ENCODE data around the gene RPL23. TPM values are rescaled to one million over a fixed set of nuclear protein-coding genes. Genes with fewer than 3 reads are reported as not detected.

Gene RPL23
- total and polyA plus RNA-seq, 10 of the 15 experiments (the other 5 are each of a cell fraction or from before 2014, with no cell fraction given): 2,200 to 4,821 (median 3,043) TPM

DNA sequence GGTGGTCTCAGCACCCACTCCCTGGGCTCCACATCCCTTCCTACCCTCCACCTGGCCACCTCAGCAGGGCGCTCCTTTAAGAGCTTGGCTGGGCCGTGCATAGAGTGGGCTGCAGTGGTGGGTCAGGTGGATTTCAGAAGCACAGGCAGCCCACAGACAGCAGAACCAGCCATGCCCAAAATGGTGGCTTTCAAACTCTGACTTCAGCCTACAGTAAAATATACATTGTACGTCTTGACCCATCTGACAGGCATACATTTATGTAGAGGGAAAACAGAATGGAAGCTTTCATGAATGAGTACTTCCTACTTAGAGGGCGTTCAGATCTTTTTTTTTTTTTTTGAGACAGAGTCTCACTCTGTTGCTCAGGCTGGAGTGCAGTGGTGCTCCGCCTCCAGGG is 45.9 kb upstream of the RPL23 start:
- Histone ChIP-seq H4K20me1 (ENCODE audit: control insufficient read depth, insufficient read depth) (no peaks in the 10 kb centered on the region), H3K79me2 (ENCODE audit: control insufficient read depth, insufficient read depth, low read length) (peaks cover 4% of the 10 kb centered on the region), H3K4me1 (ENCODE audit: control insufficient read depth, insufficient read depth, low read length) (peaks cover 28% of the 10 kb centered on the region), H3K36me3 (ENCODE audit: control insufficient read depth in 2 of 2, insufficient read depth in 2 of 2, low read length in 1 of 2) (peaks cover 14 to 16% of the 10 kb centered on the region in 2 experiments), H3K27ac (ENCODE audit: control insufficient read depth, insufficient read depth) (peak overlapping the region; percentile 96), H3K9ac (ENCODE audit: control insufficient read depth, insufficient read depth, low read length) (peak overlapping the region; percentile 75), H3K4me3 (0 out of 2 replicates have a peak overlapping the region, but pooled peaks have one; percentile 15), H3K4me2 (ENCODE audit: control insufficient read depth, insufficient read depth) (peak overlapping the region; percentile 84), H2AFZ (ENCODE audit: control insufficient read depth, low read depth, low read length) (peak overlapping the region; percentile 75), H3K27me3 (replicated peaks in 1 of 2; ENCODE audit: control insufficient read depth in 2 of 2, insufficient read depth in 2 of 2, low read length in 1 of 2) (no peaks in the 10 kb centered on the region), H3K9me3 (replicated peaks; ENCODE audit: control insufficient read depth, insufficient read depth, low read length) (no peaks in the 10 kb centered on the region; the same call in 2 of the 3 replicates)
- DNase-seq (ENCODE audit: low read depth, low spot score) (no peak), ATAC-seq (peak; percentile 6; the same call in 1 of the 3 replicates), FAIRE-seq (no peak)
- ChIA-PET RAD21 (ENCODE audit: unreplicated experiment) (interaction anchor here (1.4 to 2.4 kb wide), 3 partner anchors 14 to 30 kb away, joined by 3 to 10 read pairs (median 9); partner anchors contain the start of gene LASP1), SMC1A (ENCODE audit: uncharacterized antibody, unreplicated experiment) (interaction anchor here (0.6 to 1.9 kb wide), 5 partner anchors 9 to 84 kb away, joined by 3 to 6 read pairs (median 3); partner anchors contain the start of gene LASP1), CTCF (interaction anchor here (0.5 to 2.0 kb wide), 3 partner anchors 27 to 61 kb away, joined by 3 to 6 read pairs (median 4); no protein-coding TSS in a partner anchor), POLR2A (interaction anchor here (0.5 to 2.8 kb wide), 6 partner anchors 8 to 150 kb away, joined by 3 to 21 read pairs (median 6); partner anchors contain the start of genes LASP1 and RPL23)
- intact Hi-C loops (cut with micrococcal nuclease; ENCODE audit: unreplicated experiment): no loop called here
- in situ Hi-C loops (cut with MboI): no loop called here
- no TSS peak for BruUV-seq (replicated peaks)
- TF ChIP-seq CBFB (IDR thresholded peaks at IDR 0.05; ENCODE audit: low read depth) (no peak), SMARCA5 (IDR thresholded peaks at IDR 0.05) (peak; percentile 62; the same call in 1 of the 2 replicates)
- WGBS (ENCODE audit: insufficient coverage, insufficient replicate concordance, low lambda C conversion rate, missing lambda C conversion rate): 4% methylated on average over 4 of the region's 5 CpGs

DNA sequence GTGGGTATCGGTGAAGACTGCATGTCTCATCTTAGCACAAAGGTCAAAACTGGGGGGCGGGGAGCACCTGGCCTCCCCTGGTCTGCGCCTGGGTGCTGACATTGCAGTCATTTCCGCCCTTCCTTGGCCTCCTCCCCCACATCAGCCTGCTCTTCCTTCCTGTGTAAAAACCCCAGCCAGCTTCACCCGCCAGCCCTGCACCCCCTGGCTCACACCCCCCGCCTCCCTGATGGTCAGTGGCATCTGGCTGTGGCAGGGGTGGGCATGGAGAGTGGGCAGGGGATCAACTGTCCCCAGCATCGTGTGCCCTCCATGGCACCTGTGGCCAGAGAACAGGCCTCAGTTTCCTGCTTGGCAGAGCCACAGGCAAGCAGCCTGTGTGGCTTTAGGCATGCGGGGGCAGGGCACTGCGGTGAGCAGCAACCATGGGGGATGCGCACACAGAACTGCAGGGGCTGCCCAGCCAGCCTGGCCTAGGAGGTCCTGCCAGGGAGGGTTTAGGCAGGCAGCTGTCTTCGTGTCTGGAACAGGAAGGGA is 45.4 kb upstream of the RPL23 start:
- WGBS (ENCODE audit: insufficient coverage, insufficient replicate concordance, low lambda C conversion rate, missing lambda C conversion rate): 3% methylated on average over 11 of the region's 11 CpGs
- peak overlapping the region; percentile 15; the same call in 1 of the 2 replicates for H3K4me3 ChIP-seq
- peak overlapping the region; percentile 75 for H3K9ac ChIP-seq (ENCODE audit: control insufficient read depth, insufficient read depth, low read length)
- H3K79me2 ChIP-seq (ENCODE audit: control insufficient read depth, insufficient read depth, low read length): peaks cover 4% of the 10 kb centered on the region
- H3K4me2 ChIP-seq (ENCODE audit: control insufficient read depth, insufficient read depth): peak overlapping the region; percentile 84
- no peaks in the 10 kb centered on the region for H4K20me1 ChIP-seq (ENCODE audit: control insufficient read depth, insufficient read depth)
- H3K27ac ChIP-seq (ENCODE audit: control insufficient read depth, insufficient read depth): peak overlapping the region; percentile 96
- H3K9me3 ChIP-seq (replicated peaks; ENCODE audit: control insufficient read depth, insufficient read depth, low read length): no peaks in the 10 kb centered on the region; the same call in 2 of the 3 replicates
- in situ Hi-C loops (cut with MboI) (no loop called here), intact Hi-C loops (cut with micrococcal nuclease; ENCODE audit: unreplicated experiment) (no loop called here)
- DNase-seq (ENCODE audit: low read depth, low spot score) (peak; percentile 64), FAIRE-seq (peak; percentile 98), ATAC-seq (peak; percentile 97)
- peaks cover 28% of the 10 kb centered on the region for H3K4me1 ChIP-seq (ENCODE audit: control insufficient read depth, insufficient read depth, low read length)
- ChIA-PET CTCF (interaction anchor here (0.5 to 2.0 kb wide), 8 partner anchors 9 to 61 kb away, joined by 3 to 6 read pairs (median 4); partner anchors contain the start of gene LASP1), SMC1A (ENCODE audit: uncharacterized antibody, unreplicated experiment) (interaction anchor here (0.6 to 1.9 kb wide), 12 partner anchors 10 to 266 kb away, joined by 3 to 7 read pairs (median 4); partner anchors contain the start of genes LASP1 and LASP1NB), POLR2A (interaction anchor here (0.5 to 2.8 kb wide), 4 partner anchors 9 to 151 kb away, joined by 3 to 21 read pairs (median 8); partner anchors contain the start of genes LASP1 and RPL23), RAD21 (ENCODE audit: unreplicated experiment) (interaction anchor here (1.4 to 2.4 kb wide), 4 partner anchors 13 to 84 kb away, joined by 3 to 10 read pairs (median 8); partner anchors contain the start of gene LASP1)
- no TSS peak for BruUV-seq (replicated peaks)
- peak overlapping the region; percentile 75 for H2AFZ ChIP-seq (ENCODE audit: control insufficient read depth, low read depth, low read length)
- no peaks in the 10 kb centered on the region for H3K27me3 ChIP-seq (replicated peaks in 1 of 2; ENCODE audit: control insufficient read depth in 2 of 2, insufficient read depth in 2 of 2, low read length in 1 of 2)
- H3K36me3 ChIP-seq (ENCODE audit: control insufficient read depth in 2 of 2, insufficient read depth in 2 of 2, low read length in 1 of 2): peaks cover 17 to 19% of the 10 kb centered on the region in 2 experiments
- TF ChIP-seq, protein P1, sequence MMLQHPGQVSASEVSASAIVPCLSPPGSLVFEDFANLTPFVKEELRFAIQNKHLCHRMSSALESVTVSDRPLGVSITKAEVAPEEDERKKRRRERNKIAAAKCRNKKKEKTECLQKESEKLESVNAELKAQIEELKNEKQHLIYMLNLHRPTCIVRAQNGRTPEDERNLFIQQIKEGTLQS (IDR thresholded peaks at IDR 0.05; ENCODE audit: borderline replicate concordance, extremely low read depth, low read depth, low read length): no peak
- TF ChIP-seq, protein P2, sequence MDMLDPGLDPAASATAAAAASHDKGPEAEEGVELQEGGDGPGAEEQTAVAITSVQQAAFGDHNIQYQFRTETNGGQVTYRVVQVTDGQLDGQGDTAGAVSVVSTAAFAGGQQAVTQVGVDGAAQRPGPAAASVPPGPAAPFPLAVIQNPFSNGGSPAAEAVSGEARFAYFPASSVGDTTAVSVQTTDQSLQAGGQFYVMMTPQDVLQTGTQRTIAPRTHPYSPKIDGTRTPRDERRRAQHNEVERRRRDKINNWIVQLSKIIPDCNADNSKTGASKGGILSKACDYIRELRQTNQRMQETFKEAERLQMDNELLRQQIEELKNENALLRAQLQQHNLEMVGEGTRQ (IDR thresholded peaks at IDR 0.05; ENCODE audit: borderline replicate concordance, low read depth, low read length): no peak
- TF ChIP-seq DPF2 (IDR thresholded peaks at IDR 0.05) (peak; percentile 86), IKZF1 (conservative IDR thresholded peaks at IDR 0.05) (peak; percentile 81), BCL11A (IDR thresholded peaks at IDR 0.05; ENCODE audit: low read depth, low read length) (no peak), EED (IDR thresholded peaks at IDR 0.05; ENCODE audit: low read depth) (peak; percentile 88), PAX5 (IDR thresholded peaks at IDR 0.05; ENCODE audit: borderline replicate concordance, low read depth, low read length) (peak; percentile 56; the same call in 1 of the 2 replicates), MTA3 (IDR thresholded peaks at IDR 0.05; ENCODE audit: borderline replicate concordance, low read length) (0 out of 2 replicates have a peak, but pooled peaks have one; percentile 34), MEF2A (IDR thresholded peaks at IDR 0.05; ENCODE audit: insufficient read depth, low read depth, low read length) (no peak), TBL1XR1 (IDR thresholded peaks at IDR 0.05; ENCODE audit: low read depth, low read length) (peak; percentile 79; the same call in 1 of the 2 replicates)
- TF ChIP-seq, protein P3, sequence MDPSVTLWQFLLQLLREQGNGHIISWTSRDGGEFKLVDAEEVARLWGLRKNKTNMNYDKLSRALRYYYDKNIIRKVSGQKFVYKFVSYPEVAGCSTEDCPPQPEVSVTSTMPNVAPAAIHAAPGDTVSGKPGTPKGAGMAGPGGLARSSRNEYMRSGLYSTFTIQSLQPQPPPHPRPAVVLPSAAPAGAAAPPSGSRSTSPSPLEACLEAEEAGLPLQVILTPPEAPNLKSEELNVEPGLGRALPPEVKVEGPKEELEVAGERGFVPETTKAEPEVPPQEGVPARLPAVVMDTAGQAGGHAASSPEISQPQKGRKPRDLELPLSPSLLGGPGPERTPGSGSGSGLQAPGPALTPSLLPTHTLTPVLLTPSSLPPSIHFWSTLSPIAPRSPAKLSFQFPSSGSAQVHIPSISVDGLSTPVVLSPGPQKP (IDR thresholded peaks at IDR 0.05; ENCODE audit: low read depth, low read length): no peak

Data from GM12878 (cell line).